GM12873 (cell line): ENCODE results near the gene PTPA.

Experiments
- TF ChIP-seq, protein P1 (sequence below): IDR thresholded peaks from 2 replicates; pipeline ENCODE4 v1.5.1; 2012; ENCODE audit warnings: low read depth, mild to moderate bottlenecking, moderate library complexity, low read length, control low read depth; ENCODE audit not compliant: insufficient read depth; ENCODE audit errors: missing control alignments

The PTPA gene

DNA sequence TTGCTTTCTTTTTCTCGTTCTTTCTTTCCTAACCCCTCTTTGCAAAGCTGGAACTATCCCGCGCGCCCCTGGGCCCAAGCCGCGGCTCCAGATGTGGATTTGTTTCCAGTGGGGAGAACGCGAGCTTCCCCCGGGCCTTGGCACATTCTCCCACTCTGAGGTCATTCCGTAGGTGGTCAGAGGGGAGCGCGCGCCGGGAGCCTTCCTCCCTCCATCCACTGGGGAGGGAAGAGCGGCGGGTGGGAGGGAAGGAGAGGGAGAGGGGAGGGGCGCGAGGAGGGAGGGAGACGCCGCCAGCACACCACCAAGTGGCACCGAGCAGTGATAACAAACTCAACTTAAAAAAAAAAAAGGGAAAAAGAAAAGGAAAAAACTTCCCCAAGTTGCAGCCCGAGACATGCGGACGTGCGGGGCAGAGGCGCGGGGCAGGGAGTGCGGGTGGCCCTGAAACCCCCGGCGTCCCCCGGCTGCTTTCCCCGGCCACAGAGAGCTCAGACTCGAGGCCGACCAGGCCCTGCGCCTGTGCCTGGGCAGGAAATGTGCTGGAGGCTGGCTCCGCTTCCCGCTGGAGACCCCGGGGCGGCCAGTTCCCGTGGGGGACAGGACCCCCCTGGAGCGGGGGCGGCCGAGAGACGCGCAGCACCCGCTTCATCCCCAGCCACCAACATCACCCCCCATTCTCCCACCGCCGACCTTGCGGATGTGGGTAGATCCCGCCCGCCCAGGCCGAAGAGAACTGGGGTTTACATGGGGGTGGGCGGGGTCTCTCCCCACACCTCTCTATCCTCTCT is 63.7 kb downstream of the PTPA start:
- TF ChIP-seq, protein P1, sequence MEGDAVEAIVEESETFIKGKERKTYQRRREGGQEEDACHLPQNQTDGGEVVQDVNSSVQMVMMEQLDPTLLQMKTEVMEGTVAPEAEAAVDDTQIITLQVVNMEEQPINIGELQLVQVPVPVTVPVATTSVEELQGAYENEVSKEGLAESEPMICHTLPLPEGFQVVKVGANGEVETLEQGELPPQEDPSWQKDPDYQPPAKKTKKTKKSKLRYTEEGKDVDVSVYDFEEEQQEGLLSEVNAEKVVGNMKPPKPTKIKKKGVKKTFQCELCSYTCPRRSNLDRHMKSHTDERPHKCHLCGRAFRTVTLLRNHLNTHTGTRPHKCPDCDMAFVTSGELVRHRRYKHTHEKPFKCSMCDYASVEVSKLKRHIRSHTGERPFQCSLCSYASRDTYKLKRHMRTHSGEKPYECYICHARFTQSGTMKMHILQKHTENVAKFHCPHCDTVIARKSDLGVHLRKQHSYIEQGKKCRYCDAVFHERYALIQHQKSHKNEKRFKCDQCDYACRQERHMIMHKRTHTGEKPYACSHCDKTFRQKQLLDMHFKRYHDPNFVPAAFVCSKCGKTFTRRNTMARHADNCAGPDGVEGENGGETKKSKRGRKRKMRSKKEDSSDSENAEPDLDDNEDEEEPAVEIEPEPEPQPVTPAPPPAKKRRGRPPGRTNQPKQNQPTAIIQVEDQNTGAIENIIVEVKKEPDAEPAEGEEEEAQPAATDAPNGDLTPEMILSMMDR = no peak

DNA sequence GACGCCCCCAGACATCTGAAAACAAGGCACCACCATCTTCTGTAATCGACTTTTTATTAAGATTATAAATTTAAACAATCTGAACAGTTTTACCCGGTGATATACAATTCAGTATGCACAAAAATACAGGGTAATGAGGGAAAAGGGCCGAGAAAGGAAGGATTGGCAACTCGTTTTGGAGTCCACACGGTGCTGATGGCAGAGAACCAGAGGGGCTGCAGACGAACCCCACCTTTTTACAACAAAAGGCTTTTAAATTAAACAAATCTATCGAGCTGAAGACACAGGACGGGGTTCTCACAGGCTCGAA is 64.3 kb downstream of the PTPA start:
- TF ChIP-seq, protein P1 = no peak

DNA sequence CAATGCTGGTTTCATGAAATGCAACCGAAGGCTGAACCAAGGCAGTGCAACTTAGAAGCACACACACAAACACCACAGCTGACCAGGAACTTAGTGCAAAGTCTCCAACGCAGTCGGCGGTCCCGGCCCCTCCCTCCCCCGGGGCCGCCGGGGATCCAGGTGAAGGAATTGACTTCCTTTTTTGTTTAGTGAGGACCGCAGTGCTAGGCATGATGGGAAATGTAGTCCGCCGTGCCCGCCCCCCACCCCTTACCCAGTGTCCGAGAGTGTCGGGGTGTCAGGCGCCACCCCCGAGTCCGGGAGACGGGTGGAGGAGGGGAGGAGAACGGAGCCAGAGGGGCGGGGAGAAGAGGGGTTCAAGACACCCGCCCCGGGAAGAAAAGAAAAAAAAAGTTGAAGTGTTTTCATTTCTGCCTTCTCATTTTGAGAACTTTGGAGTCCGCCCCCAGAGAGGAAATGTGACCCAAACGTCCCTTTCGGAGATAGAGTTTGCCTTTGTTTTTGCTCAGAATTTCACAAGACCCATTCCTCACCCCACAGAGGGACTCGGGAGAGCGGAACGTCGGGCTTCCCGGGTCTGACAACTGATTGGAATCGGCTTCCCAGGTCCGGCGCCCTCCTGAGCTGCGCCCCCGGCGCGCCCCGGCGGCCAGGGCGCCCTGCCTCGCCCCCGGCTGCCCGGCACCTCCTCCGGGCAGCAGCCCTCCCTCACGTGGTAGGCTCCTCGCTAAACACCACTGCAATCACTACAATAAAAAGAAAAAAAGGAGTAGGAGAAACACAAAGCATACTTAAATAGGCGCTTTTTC is 64.8 kb downstream of the PTPA start:
- TF ChIP-seq, protein P1 = no peak

DNA sequence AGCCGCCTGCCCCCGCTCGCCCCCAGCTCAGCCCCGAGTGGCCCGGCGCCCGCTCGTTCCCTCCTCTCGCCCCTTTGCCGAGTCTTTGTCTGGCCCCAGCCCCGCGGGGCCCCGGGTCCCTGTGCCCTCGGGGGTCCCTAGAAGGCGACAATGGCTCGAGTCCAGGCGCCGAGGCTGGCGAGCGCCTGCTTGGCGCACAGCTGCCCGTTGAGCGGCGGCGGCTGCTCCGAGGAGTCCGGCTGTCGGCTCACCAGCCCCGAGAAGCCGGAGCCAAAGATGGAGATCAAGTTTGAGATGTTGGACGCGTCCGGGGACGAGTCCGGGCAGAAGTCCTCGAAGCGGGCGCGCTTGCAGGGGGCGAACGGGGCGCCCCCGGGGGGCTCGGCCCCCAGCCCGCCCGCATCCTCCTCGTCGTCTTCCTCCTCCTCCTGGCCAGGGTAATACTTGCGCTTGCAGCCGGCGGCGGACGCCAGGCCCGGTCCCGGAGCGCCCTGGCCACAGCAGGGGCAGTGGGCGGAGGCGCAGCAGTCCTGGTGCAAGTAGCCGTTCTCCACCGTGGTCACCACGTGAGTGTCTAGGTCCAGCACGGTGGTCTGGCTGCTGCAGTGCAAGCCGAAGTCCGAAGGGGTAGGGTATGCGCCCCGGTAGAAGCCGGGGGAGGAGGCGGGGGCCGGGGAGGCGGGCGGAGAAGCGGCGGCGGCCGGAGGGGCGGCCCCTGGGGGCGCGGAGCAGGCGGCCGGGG is 65.7 kb downstream of the PTPA start:
- TF ChIP-seq, protein P1 = no peak

DNA sequence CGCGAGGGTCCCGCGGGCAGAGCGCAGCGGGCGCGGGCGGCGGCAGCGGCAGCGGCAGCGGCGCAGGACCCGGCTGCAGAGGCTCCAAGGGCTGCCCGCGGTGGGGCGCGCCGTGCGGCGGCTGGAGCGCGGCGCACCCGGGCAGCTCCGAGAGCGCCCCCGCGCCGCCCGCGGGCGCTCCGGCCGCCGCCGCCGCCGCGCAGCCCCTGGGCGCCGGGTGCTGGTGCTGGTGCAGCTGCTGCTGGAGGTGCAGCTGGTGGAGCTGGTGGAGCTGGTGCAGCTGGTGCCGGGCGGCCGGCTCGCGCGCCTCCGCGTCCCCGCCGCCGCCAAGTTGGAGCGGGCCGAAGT is 66.2 kb downstream of the PTPA start:
- TF ChIP-seq, protein P1 = no peak

DNA sequence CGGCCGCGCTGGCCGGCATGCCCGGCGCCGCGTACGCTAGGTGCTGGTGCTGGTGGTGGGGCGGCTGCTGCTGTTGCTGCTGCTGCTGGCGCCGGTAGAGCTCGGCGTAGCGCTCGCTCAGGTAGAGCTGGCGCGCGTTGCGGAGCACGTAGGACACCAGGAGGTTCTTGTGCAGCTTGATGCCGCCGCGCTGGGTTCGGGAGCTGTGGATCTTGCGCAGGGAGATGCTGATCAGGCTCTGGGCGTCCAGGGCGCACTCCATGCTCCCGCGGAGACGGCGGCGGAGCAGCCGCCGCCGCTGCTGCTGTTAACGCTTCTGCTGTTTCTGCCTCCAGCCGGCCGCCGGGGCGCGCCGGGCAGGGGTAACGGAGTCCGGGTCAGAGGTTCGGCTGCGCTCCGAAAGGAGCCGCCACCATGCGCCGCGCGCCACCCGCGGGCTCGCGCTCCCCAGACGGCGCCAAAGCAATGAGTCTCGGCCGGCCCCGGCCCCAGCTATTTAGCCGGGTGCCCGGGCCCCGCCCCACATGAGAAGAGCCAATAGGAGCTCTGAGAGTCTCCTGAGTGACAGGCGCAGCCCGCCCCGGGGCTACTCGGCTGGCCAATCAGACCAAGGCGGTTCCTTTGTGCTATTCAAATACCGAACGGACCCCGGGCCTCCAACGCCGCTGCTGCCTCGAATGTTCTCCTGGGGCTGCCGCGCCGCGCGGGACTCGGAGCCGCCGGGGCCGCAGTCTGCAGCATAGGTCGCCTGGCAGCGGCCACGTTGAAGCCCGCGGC is 66.8 kb downstream of the PTPA start, which contains the start of gene IER5L:
IER5L (minus strand) TSS at position 471 of the 777 bp plus-strand sequence; CDS start at position 262, 209 bp downstream.
- TF ChIP-seq, protein P1 = no peak
